CD4-positive, alpha-beta memory T cell (primary cell): Measurements from ENCODE around the gene OSER1. TPM values are rescaled to one million over a fixed set of nuclear protein-coding genes. Genes with fewer than 3 reads are reported as not detected.

Source experiments
- CTCF ChIA-PET: fragments of 350-600 bp; sonication (Branson Sonifier 250); formaldehyde crosslinking; loops from one replicate; lab custom pipeline; 2021; ENCODE audit warnings: inconsistent platforms; ENCODE audit not compliant: partially characterized antibody; lab: Charles Lee
- POLR2A ChIA-PET: fragments of 350-600 bp; sonication (Branson Sonifier 250); formaldehyde crosslinking; loops from one replicate; lab custom pipeline; 2021; ENCODE audit not compliant: partially characterized antibody; lab: Charles Lee
- DNase-seq, 5 donors: peaks; one replicate each; pipeline versions ENCODE4 v3.0.0 to v3.0.0-alpha.2; 2020 to 2022; ENCODE audit warnings: mixed read lengths in 1 of 5
- H3K27ac ChIP-seq: one replicate; pipeline ENCODE4 v1.7.0; 2013; ENCODE audit warnings: low read depth, low read length
- H3K27me3 ChIP-seq: 2 replicates; pipeline ENCODE4 v1.7.0; 2013; ENCODE audit warnings: mild to moderate bottlenecking, low read length, moderate library complexity; ENCODE audit not compliant: insufficient read depth
- H3K36me3 ChIP-seq: 2 replicates; pipeline ENCODE4 v1.7.0; 2013; ENCODE audit warnings: mild to moderate bottlenecking, low read length, moderate library complexity; ENCODE audit not compliant: insufficient read depth
- H3K4me1 ChIP-seq: 2 replicates; pipeline ENCODE4 v1.7.0; 2013; ENCODE audit warnings: mild to moderate bottlenecking, low read length, moderate library complexity; ENCODE audit not compliant: insufficient read depth
- H3K4me3 ChIP-seq, 2 donors: one replicate each; pipeline ENCODE4 v1.7.0; 2013; ENCODE audit warnings: low read length in 2 of 2, mild to moderate bottlenecking in 1 of 2
- H3K9me3 ChIP-seq, 2 donors: one replicate each; pipeline ENCODE4 v1.7.0; 2013; ENCODE audit warnings: low read length in 2 of 2, control low read depth in 1 of 2; ENCODE audit not compliant: control insufficient read depth in 1 of 2
- H3K27ac Mint-ChIP-seq, 7 donors: one replicate each; pipeline ENCODE4 v1.8.0; 2020 to 2021; ENCODE audit warnings: mixed read lengths in 7 of 7, mild to moderate bottlenecking in 6 of 7, inconsistent platforms in 3 of 7, moderate library complexity in 3 of 7
- H3K27me3 Mint-ChIP-seq, 2 donors: one replicate each; pipeline ENCODE4 v1.8.0; 2020 to 2021; ENCODE audit warnings: mixed read lengths in 2 of 2
- H3K36me3 Mint-ChIP-seq, 2 donors: one replicate each; pipeline ENCODE4 v1.8.0; 2020 to 2021; ENCODE audit warnings: mixed read lengths in 2 of 2, inconsistent platforms in 1 of 2, mild to moderate bottlenecking in 1 of 2
- H3K4me1 Mint-ChIP-seq, 4 donors: one replicate each; pipeline ENCODE4 v1.8.0; 2020 to 2021; ENCODE audit warnings: mixed read lengths in 4 of 4, mild to moderate bottlenecking in 1 of 4
- H3K4me3 Mint-ChIP-seq, 8 donors: one replicate each; pipeline ENCODE4 v1.8.0; 2020 to 2021; ENCODE audit warnings: mixed read lengths in 8 of 8, mild to moderate bottlenecking in 7 of 8, moderate library complexity in 6 of 8, inconsistent platforms in 3 of 8
- H3K9me3 Mint-ChIP-seq, 8 donors: one replicate each; pipeline ENCODE4 v1.8.0; 2020 to 2021; ENCODE audit warnings: mixed read lengths in 8 of 8, mild to moderate bottlenecking in 5 of 8, inconsistent platforms in 3 of 8, moderate library complexity in 1 of 8
- intact Hi-C: fragments of 100-400 bp; cut with micrococcal nuclease; formaldehyde crosslinking; loops from one replicate; pipeline ENCODE4 v1.15.1; 2023
- polyA plus RNA-seq, 2 donors: library from polyadenylated mRNA; unstranded; fragments of 300-500 nt; fragmentation: Illumina TruSeq; gene quantifications; one replicate each; pipeline ENCODE4 v1.2.3, GENCODE V29; 2021
- total RNA-seq, 2 experiments: library from RNA; stranded (reverse); gene quantifications; one replicate each; pipeline ENCODE4 v1.2.3, GENCODE V29; 2021

Gene OSER1
- total and polyA plus RNA-seq, 4 experiments from 2014 or later, result 35.5 to 63.3 (median 38.7) TPM

DNA sequence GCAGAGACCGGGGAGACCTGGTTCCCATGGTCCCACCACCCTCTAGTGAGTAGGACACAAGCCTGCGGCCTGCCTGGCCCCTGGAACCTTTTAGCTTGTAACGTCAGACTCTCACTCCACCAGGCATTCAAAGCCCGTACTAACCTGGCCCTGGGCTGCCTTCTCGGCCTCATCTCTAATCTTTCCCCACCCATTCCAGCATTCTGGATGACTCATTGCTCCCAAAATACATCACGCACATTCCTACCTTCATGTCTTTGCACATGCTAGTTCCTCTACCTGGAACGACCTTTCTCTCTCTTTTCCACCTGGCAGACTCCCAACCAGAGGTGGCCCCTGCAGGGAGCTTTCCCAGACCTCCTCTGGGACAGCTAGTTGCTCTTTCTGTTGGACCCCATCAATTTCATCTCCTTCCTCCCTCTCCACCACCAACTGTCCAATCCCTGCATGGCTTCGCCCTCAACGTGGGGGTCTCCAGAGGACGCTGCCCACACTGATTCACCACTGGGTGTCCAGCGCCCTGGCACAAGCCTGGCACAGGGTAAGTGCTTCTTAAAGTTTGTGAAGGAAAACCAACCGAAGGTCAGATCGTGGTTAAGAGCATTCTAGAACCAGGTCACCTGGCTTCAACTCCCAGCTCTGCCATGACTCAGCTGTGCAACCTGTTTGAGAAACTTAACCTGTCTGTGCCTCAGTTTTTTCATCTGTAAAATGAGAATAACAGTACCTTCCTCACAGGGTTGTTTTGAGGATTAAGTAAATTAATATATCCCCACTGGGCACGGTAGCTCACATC lies 58.8 kb downstream of the OSER1 start:
- Histone ChIP-seq H3K36me3 (no peaks in the 10 kb centered on the region), H3K4me1 (peaks cover 12% of the 10 kb centered on the region), H3K4me3 (no peak overlapping the region), H3K9me3 (no peaks in the 10 kb centered on the region), H3K27me3 (no peaks in the 10 kb centered on the region), H3K27ac (no peak overlapping the region)
- ChIA-PET POLR2A (no interaction called here), CTCF (interaction anchor here (2.1 kb wide), 1 partner anchor 38 kb away, joined by 6 read pairs; no protein-coding TSS in a partner anchor)
- DNase-seq, result no peak
- Mint-ChIP-seq H3K9me3 (no peaks in the 10 kb centered on the region), H3K36me3 (no peaks in the 10 kb centered on the region), H3K4me1 (peaks cover 11 to 21% (median 14%) of the 10 kb centered on the region in 4 donors), H3K4me3 (no peak overlapping the region), H3K27me3 (peaks cover 2 to 3% of the 10 kb centered on the region in 2 donors), H3K27ac (peak overlapping the region in 3 of 7 donors; percentile 25 to 62 (median 49))
- intact Hi-C loops, result no loop called here

DNA sequence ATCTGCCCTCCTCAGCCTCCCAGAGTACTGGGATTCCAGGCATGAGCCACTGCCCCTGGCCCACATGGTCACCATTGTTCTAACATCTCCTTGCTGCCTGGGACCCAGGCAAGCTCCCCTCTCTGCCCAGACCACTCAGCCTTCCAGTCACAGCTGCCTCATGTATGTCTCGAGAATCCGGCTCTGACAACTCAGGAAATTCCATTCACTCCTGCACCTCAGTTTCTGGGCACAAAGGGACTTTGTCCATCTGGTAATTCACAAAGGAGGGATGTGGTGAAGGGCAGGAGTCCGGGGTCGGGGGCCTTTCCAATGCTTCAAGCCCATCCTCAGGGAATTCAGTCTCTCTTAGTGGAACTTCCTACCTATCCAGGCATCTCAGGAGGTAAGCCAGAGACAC lies 64.3 kb downstream of the OSER1 start:
- DNase-seq, result no peak
- Mint-ChIP-seq H3K27ac (no peak overlapping the region), H3K27me3 (peaks cover 6 to 17% of the 10 kb centered on the region in 2 donors), H3K4me1 (no peaks in the 10 kb centered on the region), H3K4me3 (no peak overlapping the region), H3K36me3 (no peaks in the 10 kb centered on the region), H3K9me3 (no peaks in the 10 kb centered on the region)
- ChIA-PET CTCF (no interaction called here), POLR2A (interaction anchor here (1.1 kb wide), 1 partner anchor 8 kb away, joined by 3 read pairs; no protein-coding TSS in a partner anchor)
- H3K27me3 ChIP-seq, result no peaks in the 10 kb centered on the region
- no peak overlapping the region for H3K4me3 ChIP-seq
- H3K36me3 ChIP-seq, result no peaks in the 10 kb centered on the region
- H3K4me1 ChIP-seq, result no peaks in the 10 kb centered on the region
- no peak overlapping the region for H3K27ac ChIP-seq
- H3K9me3 ChIP-seq, result no peaks in the 10 kb centered on the region
- intact Hi-C loops, result no loop called here

Other genes with a start within 250 kb of the OSER1 start
- not detected for gene JPH2, start 23.6 kb downstream of the OSER1 start, total RNA-seq
- gene JPH2, start 23.6 kb downstream of the OSER1 start, polyA plus RNA-seq, result not detected
- gene GDAP1L1, start 36.5 kb upstream of the OSER1 start, total RNA-seq, result not detected
- gene GDAP1L1, start 36.5 kb upstream of the OSER1 start, polyA plus RNA-seq, result under 1 TPM in 1 of 2 donors, not detected in 1; 0.11 TPM
- gene FITM2, start 100.4 kb upstream of the OSER1 start, total RNA-seq, result 1 to 10 TPM; 5.8 to 6.3 TPM
- gene FITM2, start 100.4 kb upstream of the OSER1 start, polyA plus RNA-seq, result 1 to 10 TPM in 1 of 2 donors, under 1 TPM in 1; 0.21 to 1.4 TPM
- not detected for gene R3HDML, start 126.3 kb upstream of the OSER1 start, total RNA-seq
- not detected for gene R3HDML, start 126.3 kb upstream of the OSER1 start, polyA plus RNA-seq
- not detected for gene HNF4A, start 144.9 kb upstream of the OSER1 start, total RNA-seq
- not detected for gene HNF4A, start 144.9 kb upstream of the OSER1 start, polyA plus RNA-seq